ENCODE measurements around the gene SOX18. TPM values are rescaled to one million over a fixed set of nuclear protein-coding genes. Genes with fewer than 3 reads are reported as not detected.

Gene SOX18
- total RNA-seq, 1 experiment from 2014 or later = not detected

GRCh38 chr20:64038565-64039292 lies 10.7 kb downstream of the SOX18 start:
- Histone ChIP-seq H3K4me1 (ENCODE audit: low read length) (peaks cover 50% of the 10 kb centered on the region), H3K27ac (ENCODE audit: low read length) (peak overlapping the region; percentile 70), H3K9me3 (ENCODE audit: low read length) (no peaks in the 10 kb centered on the region), H3K9ac (ENCODE audit: low read length) (peak overlapping the region; percentile 79), H3K79me2 (ENCODE audit: low read length) (no peaks in the 10 kb centered on the region), H3K36me3 (ENCODE audit: insufficient read depth, low read length) (no peaks in the 10 kb centered on the region), H3K9me2 (replicated peaks; ENCODE audit: insufficient read depth, low read length) (no peaks in the 10 kb centered on the region), H4K20me1 (ENCODE audit: insufficient read depth, low read depth, low read length) (0 out of 2 replicates have a peak, but pooled peaks cover 3% of the 10 kb centered on the region), H3K27me3 (ENCODE audit: low read length) (no peaks in the 10 kb centered on the region), H3K4me3 (ENCODE audit: low read length) (peak overlapping the region; percentile 73), H3K4me2 (ENCODE audit: low read depth, low read length, poor library complexity, severe bottlenecking) (peak overlapping the region; percentile 99), H2AFZ (ENCODE audit: low read length) (peak overlapping the region; percentile 98)
- peak; percentile 92 for DNase-seq

DNA sequence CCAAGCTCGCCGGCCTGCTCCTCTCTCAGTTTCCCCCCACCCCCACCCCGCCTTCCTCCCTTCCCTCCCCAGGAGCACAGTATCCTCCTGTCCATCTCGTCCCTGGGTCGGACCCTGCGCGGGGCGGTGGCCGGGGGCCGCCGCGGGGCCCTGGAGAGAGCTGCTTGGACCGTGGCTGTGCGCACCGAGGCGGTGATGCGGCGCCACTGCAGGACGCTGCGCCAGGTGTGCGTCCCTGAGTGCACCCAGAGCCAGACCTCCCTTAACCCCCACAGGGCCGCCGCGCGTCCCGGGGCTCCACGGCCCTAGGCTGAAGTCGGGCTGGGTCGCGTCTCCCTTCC lies 11.2 kb downstream of the SOX18 start:
- Histone ChIP-seq H3K4me2 (ENCODE audit: low read depth, low read length, poor library complexity, severe bottlenecking) (peak overlapping the region; percentile 99), H3K27me3 (ENCODE audit: low read length) (no peaks in the 10 kb centered on the region), H3K9ac (ENCODE audit: low read length) (peak overlapping the region; percentile 79), H3K4me3 (ENCODE audit: low read length) (peak overlapping the region; percentile 73), H3K4me1 (ENCODE audit: low read length) (peaks cover 50% of the 10 kb centered on the region), H3K9me3 (ENCODE audit: low read length) (no peaks in the 10 kb centered on the region), H3K79me2 (ENCODE audit: low read length) (no peaks in the 10 kb centered on the region), H4K20me1 (ENCODE audit: insufficient read depth, low read depth, low read length) (0 out of 2 replicates have a peak, but pooled peaks cover 3% of the 10 kb centered on the region), H3K36me3 (ENCODE audit: insufficient read depth, low read length) (no peaks in the 10 kb centered on the region), H3K9me2 (replicated peaks; ENCODE audit: insufficient read depth, low read length) (no peaks in the 10 kb centered on the region), H2AFZ (ENCODE audit: low read length) (peak overlapping the region; percentile 98; the same call in 1 of the 2 replicates), H3K27ac (ENCODE audit: low read length) (0 out of 2 replicates have a peak overlapping the region, but pooled peaks have one; percentile 70)
- no peak for DNase-seq

- Histone ChIP-seq H3K4me3 (ENCODE audit: low read length) (peak overlapping the region; percentile 73; the same call in 1 of the 2 replicates), H3K4me1 (ENCODE audit: low read length) (peaks cover 50% of the 10 kb centered on the region), H4K20me1 (ENCODE audit: insufficient read depth, low read depth, low read length) (0 out of 2 replicates have a peak, but pooled peaks cover 3% of the 10 kb centered on the region), H2AFZ (ENCODE audit: low read length) (no peak overlapping the region), H3K27me3 (ENCODE audit: low read length) (no peaks in the 10 kb centered on the region), H3K9me3 (ENCODE audit: low read length) (no peaks in the 10 kb centered on the region), H3K9ac (ENCODE audit: low read length) (peak overlapping the region; percentile 79; the same call in 1 of the 2 replicates), H3K4me2 (ENCODE audit: low read depth, low read length, poor library complexity, severe bottlenecking) (peak overlapping the region; percentile 99), H3K79me2 (ENCODE audit: low read length) (no peaks in the 10 kb centered on the region), H3K27ac (ENCODE audit: low read length) (no peak overlapping the region), H3K9me2 (replicated peaks; ENCODE audit: insufficient read depth, low read length) (no peaks in the 10 kb centered on the region), H3K36me3 (ENCODE audit: insufficient read depth, low read length) (no peaks in the 10 kb centered on the region)
- DNase-seq = peak; percentile 67
Observed at GRCh38 chr20:64037498-64038213, 11.8 kb downstream of the SOX18 start.

DNA sequence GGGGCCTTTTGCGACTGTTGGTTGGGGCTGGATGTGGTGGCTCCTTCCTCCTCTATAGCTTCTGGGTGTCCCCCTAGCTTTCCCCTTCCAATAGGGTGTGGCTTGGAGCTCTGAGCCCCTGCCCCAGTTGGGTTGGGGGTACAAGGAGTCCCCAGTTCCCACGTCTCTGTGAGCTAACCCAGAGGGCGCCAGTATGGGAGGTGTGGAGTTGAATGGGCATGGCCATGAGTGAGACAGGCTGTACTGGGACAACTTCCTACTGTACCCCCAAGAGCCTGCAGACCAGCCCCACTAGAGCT lies 12.3 kb downstream of the SOX18 start:
- DNase-seq = no peak
- Histone ChIP-seq H3K27ac (ENCODE audit: low read length) (no peak overlapping the region), H3K79me2 (ENCODE audit: low read length) (no peaks in the 10 kb centered on the region), H3K4me2 (ENCODE audit: low read depth, low read length, poor library complexity, severe bottlenecking) (peak overlapping the region; percentile 99), H3K4me3 (ENCODE audit: low read length) (no peak overlapping the region), H3K27me3 (ENCODE audit: low read length) (no peaks in the 10 kb centered on the region), H4K20me1 (ENCODE audit: insufficient read depth, low read depth, low read length) (0 out of 2 replicates have a peak, but pooled peaks cover 3% of the 10 kb centered on the region), H3K4me1 (ENCODE audit: low read length) (peaks cover 50% of the 10 kb centered on the region), H3K9ac (ENCODE audit: low read length) (no peak overlapping the region), H3K9me3 (ENCODE audit: low read length) (no peaks in the 10 kb centered on the region), H2AFZ (ENCODE audit: low read length) (no peak overlapping the region), H3K36me3 (ENCODE audit: insufficient read depth, low read length) (no peaks in the 10 kb centered on the region), H3K9me2 (replicated peaks; ENCODE audit: insufficient read depth, low read length) (no peaks in the 10 kb centered on the region)

- Histone ChIP-seq H3K79me2 (ENCODE audit: low read length) (no peaks in the 10 kb centered on the region), H4K20me1 (ENCODE audit: insufficient read depth, low read depth, low read length) (0 out of 2 replicates have a peak, but pooled peaks cover 3% of the 10 kb centered on the region), H3K9me3 (ENCODE audit: low read length) (no peaks in the 10 kb centered on the region), H3K36me3 (ENCODE audit: insufficient read depth, low read length) (no peaks in the 10 kb centered on the region), H3K9me2 (replicated peaks; ENCODE audit: insufficient read depth, low read length) (no peaks in the 10 kb centered on the region), H3K27ac (ENCODE audit: low read length) (no peak overlapping the region), H3K27me3 (ENCODE audit: low read length) (no peaks in the 10 kb centered on the region), H3K4me2 (ENCODE audit: low read depth, low read length, poor library complexity, severe bottlenecking) (no peak overlapping the region), H3K4me1 (ENCODE audit: low read length) (peaks cover 50% of the 10 kb centered on the region), H3K9ac (ENCODE audit: low read length) (no peak overlapping the region), H2AFZ (ENCODE audit: low read length) (no peak overlapping the region), H3K4me3 (ENCODE audit: low read length) (no peak overlapping the region)
- no peak for DNase-seq
Observed at GRCh38 chr20:64036346-64037198, 12.9 kb downstream of the SOX18 start.

DNA sequence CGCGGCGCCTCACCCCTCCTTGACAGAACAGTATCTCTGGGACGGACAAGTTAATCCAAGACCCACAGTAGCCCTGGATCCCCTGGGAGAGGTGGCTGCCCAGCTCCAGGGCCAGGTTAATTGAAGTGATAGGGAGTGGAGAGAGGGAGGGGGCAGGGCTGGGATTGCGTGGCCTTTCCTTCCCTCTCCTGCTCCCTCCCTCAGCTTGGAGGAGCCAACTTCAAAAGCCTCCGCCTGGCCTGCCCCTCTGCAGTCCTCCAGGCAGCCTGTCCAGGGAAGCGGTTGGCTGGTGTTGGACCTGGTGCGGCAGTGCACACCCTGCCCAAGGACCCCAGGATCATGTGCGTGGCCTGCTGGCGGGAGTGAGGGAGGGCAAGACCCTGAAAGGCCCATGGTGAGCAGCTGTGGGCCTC lies 13.5 kb downstream of the SOX18 start, which contains the start of gene C20orf204:
Gene C20orf204, plus strand, starts transcription at position 250 of the 413 bp plus-strand sequence. Its CDS starts 142 bp downstream, at position 392.
- Histone ChIP-seq H3K27ac (ENCODE audit: low read length) (no peak within 1 kb of the TSS), H2AFZ (ENCODE audit: low read length) (no peak within 1 kb of the TSS), H3K9me3 (ENCODE audit: low read length) (no peaks in the 10 kb centered on the region), H3K36me3 (ENCODE audit: insufficient read depth, low read length) (no peaks in the 10 kb centered on the region), H3K4me3 (ENCODE audit: low read length) (no peak within 1 kb of the TSS), H3K27me3 (ENCODE audit: low read length) (no peaks in the 10 kb centered on the region), H3K9me2 (replicated peaks; ENCODE audit: insufficient read depth, low read length) (no peaks in the 10 kb centered on the region), H3K9ac (ENCODE audit: low read length) (no peak within 1 kb of the TSS), H3K79me2 (ENCODE audit: low read length) (no peaks in the 10 kb centered on the region), H3K4me1 (ENCODE audit: low read length) (peaks cover 50% of the 10 kb centered on the region), H3K4me2 (ENCODE audit: low read depth, low read length, poor library complexity, severe bottlenecking) (no peak within 1 kb of the TSS), H4K20me1 (ENCODE audit: insufficient read depth, low read depth, low read length) (0 out of 2 replicates have a peak, but pooled peaks cover 3% of the 10 kb centered on the region)
- DNase-seq = no peak

DNA sequence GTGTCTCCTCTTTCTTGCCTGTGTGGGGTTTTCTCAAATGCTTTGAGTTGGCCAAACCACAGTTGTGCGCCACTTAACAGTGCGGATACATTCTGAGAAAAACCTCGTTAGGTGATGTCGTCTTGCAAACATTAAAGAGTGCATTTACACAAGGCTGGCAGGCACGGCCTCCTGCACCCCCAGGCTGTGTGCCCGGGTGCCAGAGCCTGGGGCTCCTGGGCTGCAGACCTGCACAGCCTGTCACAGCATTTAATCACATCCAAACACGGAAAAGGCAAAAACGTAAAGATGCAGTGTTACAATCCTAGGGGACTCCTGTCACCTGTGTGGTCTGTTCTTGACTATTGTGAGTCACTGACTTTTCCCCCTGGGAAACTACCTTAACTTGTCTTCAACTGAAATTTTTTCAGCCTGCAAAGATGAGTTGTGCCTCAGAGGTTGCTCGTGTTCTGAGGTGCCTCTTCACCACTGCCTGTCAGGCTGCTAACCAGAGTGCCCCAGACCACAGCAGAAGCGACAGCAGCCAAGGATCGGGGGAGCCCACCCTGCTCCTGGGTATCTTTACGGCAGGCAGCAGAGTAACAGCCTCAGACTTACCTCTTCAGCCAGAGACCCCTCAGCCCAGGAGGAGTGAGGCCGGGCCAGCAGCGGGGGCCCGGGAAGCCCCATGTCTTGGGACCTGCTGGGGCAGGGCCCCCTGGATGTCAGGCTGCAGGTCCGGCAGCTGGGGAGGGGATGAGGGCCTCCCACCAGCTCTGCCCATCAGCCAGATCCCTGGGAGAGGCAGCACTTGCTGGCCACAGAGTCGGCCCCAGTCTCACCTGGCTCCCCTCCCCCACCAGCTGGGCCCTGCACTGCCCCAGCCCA lies 14.1 kb downstream of the SOX18 start:
- H3K79me2 ChIP-seq (ENCODE audit: low read length) = no peaks in the 10 kb centered on the region
- H3K9me3 ChIP-seq (ENCODE audit: low read length) = no peaks in the 10 kb centered on the region
- no peak overlapping the region for H3K9ac ChIP-seq (ENCODE audit: low read length)
- no peak for DNase-seq
- peaks cover 50% of the 10 kb centered on the region for H3K4me1 ChIP-seq (ENCODE audit: low read length)
- no peak overlapping the region for H3K4me3 ChIP-seq (ENCODE audit: low read length)
- no peak overlapping the region for H3K4me2 ChIP-seq (ENCODE audit: low read depth, low read length, poor library complexity, severe bottlenecking)
- no peak overlapping the region for H2AFZ ChIP-seq (ENCODE audit: low read length)
- H3K27me3 ChIP-seq (ENCODE audit: low read length) = no peaks in the 10 kb centered on the region
- H4K20me1 ChIP-seq (ENCODE audit: insufficient read depth, low read depth, low read length) = 0 out of 2 replicates have a peak, but pooled peaks cover 3% of the 10 kb centered on the region
- H3K36me3 ChIP-seq (ENCODE audit: insufficient read depth, low read length) = no peaks in the 10 kb centered on the region
- no peak overlapping the region for H3K27ac ChIP-seq (ENCODE audit: low read length)
- H3K9me2 ChIP-seq (replicated peaks; ENCODE audit: insufficient read depth, low read length) = no peaks in the 10 kb centered on the region
